OCI-LY3 (cell line): ENCODE results near the gene CD59.
A peak's percentile ranks its signal among the peaks of the same experiment; 100 is the strongest.

Experiments used
- H2AFZ ChIP-seq: fragments of 200-600, 300-600 bp; shearing (Covaris generic); 2 replicates; pipeline ENCODE4 v1.6.0; 2014; ENCODE audit warnings: antibody characterized with exemption, low read depth, low read length
- H3K27ac ChIP-seq: fragments of 200-600, 300-600 bp; sonication (generic); 2 replicates; pipeline ENCODE4 v1.5.1; 2014; ENCODE audit warnings: mild to moderate bottlenecking, low read length, moderate library complexity, mixed read lengths
- H3K27me3 ChIP-seq: fragments of 200-600, 300-600 bp; sonication (generic); 2 replicates; pipeline ENCODE4 v1.6.1; 2014; ENCODE audit warnings: low read depth, low read length, mixed read lengths
- H3K36me3 ChIP-seq: fragments of 200-600, 300-600 bp; sonication (generic); replicated peaks from 2 replicates; pipeline ENCODE3; 2014; ENCODE audit warnings: low read depth, low read length, mixed read lengths
- H3K4me1 ChIP-seq: fragments of 300-600, 200-600 bp; sonication (generic); 2 replicates; pipeline ENCODE4 v1.6.1; 2014; ENCODE audit warnings: low read length, mixed read lengths
- H3K4me2 ChIP-seq: fragments of 200-600, 300-600 bp; sonication (generic); 2 replicates; pipeline ENCODE4 v1.6.1; 2014; ENCODE audit warnings: low read length, mixed read lengths
- H3K4me3 ChIP-seq: fragments of 300-600, 200-600 bp; sonication (generic); 2 replicates; pipeline ENCODE4 v1.5.1; 2014; ENCODE audit warnings: antibody characterized with exemption, mild to moderate bottlenecking, low read length, moderate library complexity
- H3K79me2 ChIP-seq: fragments of 300-600, 200-600 bp; shearing (Covaris generic); 2 replicates; pipeline ENCODE4 v1.6.1; 2014; ENCODE audit warnings: mild to moderate bottlenecking, low read length, mixed read lengths
- H3K9ac ChIP-seq: fragments of 300-600, 200-600 bp; shearing (Covaris generic); 2 replicates; pipeline ENCODE4 v1.6.0; 2014; ENCODE audit warnings: mild to moderate bottlenecking, low read length, moderate library complexity
- H3K9me3 ChIP-seq: fragments of 200-600, 300-600 bp; shearing (Covaris generic); 2 replicates; pipeline ENCODE4 v1.6.1; 2014; ENCODE audit warnings: low read length, mixed read lengths; ENCODE audit not compliant: insufficient read depth
- H4K20me1 ChIP-seq: fragments of 200-600, 300-600 bp; sonication (generic); 2 replicates; pipeline ENCODE4 v1.6.1; 2016; ENCODE audit warnings: low read length, mixed read lengths; ENCODE audit not compliant: insufficient read depth
- CTCF ChIP-seq: fragments of 200-600, 300-600 bp; sonication (generic); IDR thresholded peaks from 2 replicates; pipeline ENCODE4 v1.5.1; 2014; ENCODE audit warnings: antibody characterized with exemption, low read length, low read depth
- EZH2phosphoT487 ChIP-seq: fragments of 200-600 bp; shearing (Covaris generic); IDR thresholded peaks from 2 replicates; pipeline ENCODE4 v1.6.1; 2018; ENCODE audit warnings: antibody characterized with exemption, mixed run types, low read depth

CD59 gene

DNA sequence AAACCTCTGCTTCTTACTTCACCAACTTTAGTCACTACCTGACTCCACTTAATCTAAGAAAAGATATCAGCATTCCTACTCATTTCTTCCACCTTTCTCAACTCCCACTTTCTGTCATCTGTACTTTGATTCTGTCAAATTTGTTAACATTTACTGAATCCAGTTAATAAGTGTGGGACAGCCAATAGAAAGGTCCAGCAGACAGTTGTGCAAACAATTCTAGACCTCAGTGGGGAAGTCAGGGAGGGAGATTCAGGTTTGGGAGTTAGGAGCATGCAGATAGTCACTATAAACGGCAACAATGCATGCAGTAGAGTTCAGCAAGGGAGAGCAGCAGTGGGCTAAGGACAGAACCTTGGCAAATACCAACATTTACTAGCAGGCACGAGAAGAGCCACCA lies 34.0 kb upstream of the CD59 start:
- H2AFZ ChIP-seq = no peak overlapping the region
- no peak overlapping the region for H3K4me2 ChIP-seq
- no peak overlapping the region for H3K27ac ChIP-seq
- peaks cover 21% of the 10 kb centered on the region for H4K20me1 ChIP-seq
- H3K36me3 ChIP-seq = peaks cover 10% of the 10 kb centered on the region
- peaks cover 22% of the 10 kb centered on the region for H3K79me2 ChIP-seq
- H3K9ac ChIP-seq = no peak overlapping the region
- H3K4me1 ChIP-seq = peaks cover 32% of the 10 kb centered on the region
- no peak for TF ChIP-seq EZH2phosphoT487
- no peak for TF ChIP-seq CTCF
- no peak overlapping the region for H3K4me3 ChIP-seq
- H3K27me3 ChIP-seq = no peaks in the 10 kb centered on the region
- no peaks in the 10 kb centered on the region for H3K9me3 ChIP-seq

DNA sequence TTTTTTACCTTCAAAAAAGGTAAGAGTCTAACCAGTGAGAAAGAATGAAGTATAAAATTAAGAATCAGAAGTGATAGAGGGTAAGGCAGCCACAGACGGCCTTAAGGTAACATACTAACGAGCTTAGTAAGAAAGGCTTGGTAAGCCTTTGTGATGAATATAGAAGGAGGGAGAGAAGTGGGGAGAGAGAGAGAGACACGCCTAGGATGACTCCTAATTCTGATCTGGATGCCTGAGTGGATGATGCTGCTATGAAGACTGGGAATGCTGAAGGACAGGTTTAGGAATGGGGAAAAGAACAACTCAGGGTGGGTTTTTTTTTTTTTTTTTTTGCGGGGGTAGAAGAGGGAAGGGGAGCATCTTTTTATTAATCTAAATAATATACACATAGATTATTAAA lies 33.3 kb upstream of the CD59 start:
- peaks cover 10% of the 10 kb centered on the region for H3K36me3 ChIP-seq
- H3K4me3 ChIP-seq = no peak overlapping the region
- peaks cover 21% of the 10 kb centered on the region for H4K20me1 ChIP-seq

GRCh38 chr11:33767624-33768023 lies 31.4 kb upstream of the CD59 start:
- H3K27ac ChIP-seq = no peak overlapping the region
- peaks cover 20% of the 10 kb centered on the region for H3K4me1 ChIP-seq
- no peaks in the 10 kb centered on the region for H3K9me3 ChIP-seq
- no peak overlapping the region for H3K4me3 ChIP-seq
- H3K36me3 ChIP-seq = peaks cover 18% of the 10 kb centered on the region
- no peaks in the 10 kb centered on the region for H3K27me3 ChIP-seq
- TF ChIP-seq EZH2phosphoT487 (no peak), CTCF (no peak)
- H2AFZ ChIP-seq = no peak overlapping the region
- H4K20me1 ChIP-seq = peaks cover 10% of the 10 kb centered on the region
- H3K9ac ChIP-seq = no peak overlapping the region
- peak overlapping the region; percentile 6 for H3K4me2 ChIP-seq
- peaks cover 9% of the 10 kb centered on the region for H3K79me2 ChIP-seq

More for the DNA sequence above, 33.3 kb upstream of the CD59 start:
- H3K79me2 ChIP-seq = peaks cover 22% of the 10 kb centered on the region
- H2AFZ ChIP-seq = no peak overlapping the region
- no peak overlapping the region for H3K4me2 ChIP-seq
- H3K9me3 ChIP-seq = no peaks in the 10 kb centered on the region
- no peak for TF ChIP-seq EZH2phosphoT487
- no peak for TF ChIP-seq CTCF
- H3K4me1 ChIP-seq = peaks cover 27% of the 10 kb centered on the region
- H3K27me3 ChIP-seq = no peaks in the 10 kb centered on the region
- H3K27ac ChIP-seq = no peak overlapping the region
- no peak overlapping the region for H3K9ac ChIP-seq

- no peak for TF ChIP-seq EZH2phosphoT487
- TF ChIP-seq CTCF = no peak
- H4K20me1 ChIP-seq = no peaks in the 10 kb centered on the region
- H2AFZ ChIP-seq = no peak overlapping the region
- peaks cover 20% of the 10 kb centered on the region for H3K4me1 ChIP-seq
- no peaks in the 10 kb centered on the region for H3K27me3 ChIP-seq
- H3K79me2 ChIP-seq = no peaks in the 10 kb centered on the region
- H3K9ac ChIP-seq = no peak overlapping the region
- no peak overlapping the region for H3K4me3 ChIP-seq
- H3K9me3 ChIP-seq = no peaks in the 10 kb centered on the region
- no peak overlapping the region for H3K27ac ChIP-seq
- peaks cover 18% of the 10 kb centered on the region for H3K36me3 ChIP-seq
- H3K4me2 ChIP-seq = no peak overlapping the region
Observed at GRCh38 chr11:33766085-33766484, 29.9 kb upstream of the CD59 start.
